Stimulated activated CD4-positive, alpha-beta T cell treated with anti-CD3 and anti-CD28 coated beads, Interleukin-12 subunit alpha, Interleukin-12 subunit beta, amount 100 ng/mL, for 48 hours (primary cell): ENCODE measurements around the gene COQ8B.

Experiments used
- DNase-seq, 3 donors: peaks; one replicate each; pipeline ENCODE4 v3.0.0-alpha.2; 2020; ENCODE audit warnings: low read depth in 2 of 3, low spot score in 1 of 3

COQ8B gene

DNA sequence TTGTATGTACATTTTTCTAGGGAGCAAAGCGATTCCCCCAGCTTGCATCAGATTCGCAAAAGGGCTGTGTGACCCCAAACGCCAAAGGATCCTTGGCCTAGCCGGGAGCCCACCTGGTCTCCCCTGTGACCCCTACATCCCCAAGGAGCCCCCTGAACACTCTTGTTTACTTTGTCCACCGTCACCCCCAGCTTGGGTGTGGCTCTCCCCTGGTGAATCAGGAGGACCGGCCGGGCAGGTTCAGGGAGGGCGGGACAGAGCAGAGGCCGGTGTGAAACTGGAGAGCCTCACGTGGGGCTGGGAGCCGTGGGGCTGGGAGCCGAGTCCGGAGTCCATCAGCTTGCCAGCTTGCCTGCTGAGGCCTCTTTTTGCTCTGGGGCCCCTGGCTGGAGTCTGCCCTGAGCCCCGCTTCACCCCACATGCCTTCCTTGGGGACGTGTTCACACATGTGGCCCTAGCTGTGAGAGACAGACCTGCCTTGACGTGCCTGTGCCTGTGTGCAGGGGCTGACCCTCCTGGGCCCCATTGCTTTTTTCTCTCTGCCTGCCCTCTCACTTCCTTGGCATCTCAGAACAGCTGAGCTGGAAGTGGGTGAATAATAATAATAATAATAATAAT is 2.2 kb upstream of the COQ8B start:
- no peak for DNase-seq

- no peak for DNase-seq
Measured at GRCh38 chr19:40717880-40718773, 1.4 kb upstream of the COQ8B start.

DNA sequence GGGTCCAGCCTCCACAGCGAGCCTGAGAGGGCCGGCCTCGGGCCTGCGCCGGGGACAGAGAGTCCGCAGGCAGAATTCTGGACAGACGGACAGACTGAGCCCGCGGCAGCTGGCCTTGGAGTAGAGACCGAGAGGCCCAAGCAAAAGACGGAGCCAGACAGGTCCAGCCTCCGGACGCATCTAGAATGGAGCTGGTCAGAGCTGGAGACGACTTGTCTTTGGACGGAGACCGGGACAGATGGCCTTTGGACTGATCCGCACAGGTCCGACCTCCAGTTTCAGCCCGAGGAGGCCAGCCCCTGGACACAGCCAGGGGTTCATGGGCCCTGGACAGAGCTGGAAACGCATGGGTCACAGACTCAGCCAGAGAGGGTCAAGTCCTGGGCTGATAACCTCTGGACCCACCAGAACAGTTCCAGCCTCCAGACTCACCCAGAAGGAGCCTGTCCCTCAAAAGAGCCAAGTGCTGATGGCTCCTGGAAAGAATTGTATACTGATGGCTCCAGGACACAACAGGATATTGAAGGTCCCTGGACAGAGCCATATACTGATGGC is 716 bp upstream of the COQ8B start:
- no peak for DNase-seq

DNA sequence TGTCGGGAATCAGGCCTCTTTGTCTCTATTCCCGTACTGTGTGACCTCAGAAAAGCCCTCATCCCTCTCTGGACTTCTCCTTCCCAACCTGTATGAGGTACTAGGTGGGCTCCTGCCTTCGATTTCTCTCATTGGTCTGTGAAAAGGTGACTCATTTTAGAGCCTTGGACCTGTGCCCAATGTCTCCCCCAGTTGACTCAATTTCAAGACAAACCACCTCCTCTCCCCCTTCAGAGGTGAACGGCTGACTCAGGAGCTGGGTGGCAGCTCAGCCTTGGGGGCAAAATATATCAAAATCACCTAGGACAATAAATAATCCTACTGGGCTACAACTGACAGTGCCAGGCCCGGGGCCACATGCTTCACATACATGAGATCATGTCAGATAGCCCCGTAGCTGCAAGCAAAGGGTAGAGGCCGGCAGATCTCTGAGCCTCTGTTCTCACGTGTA is 630 bp downstream of the COQ8B start:
- peak; percentile 49 to 69 (median 52) for DNase-seq

DNA sequence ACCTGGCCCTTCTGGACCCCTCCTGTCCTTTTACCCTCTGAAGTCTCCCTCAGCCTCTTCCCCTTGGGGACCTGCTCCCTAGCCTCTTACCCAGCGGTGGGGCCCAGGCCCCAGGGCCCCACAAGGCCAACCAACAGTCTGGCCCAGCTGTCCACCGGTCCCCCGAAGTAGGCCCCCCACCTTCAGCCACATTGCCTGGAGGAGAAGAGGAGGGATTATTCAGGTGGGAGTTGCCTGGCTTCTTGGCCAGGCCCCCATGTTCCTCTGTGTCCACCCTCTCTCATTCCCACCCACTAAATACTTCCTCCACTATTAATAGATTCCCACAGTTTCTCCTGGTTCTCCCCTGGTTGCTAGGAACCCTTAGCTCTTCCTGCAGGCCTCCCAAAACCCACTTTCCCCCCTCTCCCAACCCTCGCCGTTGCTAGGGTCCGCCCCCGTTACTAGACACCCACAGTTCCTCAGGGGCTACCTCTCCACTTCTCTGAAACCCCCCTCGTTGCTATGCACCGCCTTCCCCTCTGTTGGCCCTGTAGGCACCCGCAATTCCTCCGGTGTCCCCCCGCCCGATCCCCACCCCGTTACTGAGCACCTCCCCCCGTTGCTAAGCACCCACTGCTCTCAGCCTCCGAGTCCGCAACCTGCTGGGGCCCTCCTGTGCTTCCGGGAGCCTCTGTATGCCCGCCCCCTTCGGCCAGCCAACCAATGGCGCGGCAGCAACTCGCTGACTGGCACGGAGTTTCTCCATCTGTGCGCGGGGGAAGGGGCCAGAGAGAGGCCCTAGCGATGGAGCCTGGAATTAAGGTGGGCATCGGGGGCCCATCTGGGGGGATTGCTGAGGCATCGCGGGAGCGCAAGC is 2.0 kb downstream of the COQ8B start:
- peak; percentile 86 to 93 (median 92) for DNase-seq

DNA sequence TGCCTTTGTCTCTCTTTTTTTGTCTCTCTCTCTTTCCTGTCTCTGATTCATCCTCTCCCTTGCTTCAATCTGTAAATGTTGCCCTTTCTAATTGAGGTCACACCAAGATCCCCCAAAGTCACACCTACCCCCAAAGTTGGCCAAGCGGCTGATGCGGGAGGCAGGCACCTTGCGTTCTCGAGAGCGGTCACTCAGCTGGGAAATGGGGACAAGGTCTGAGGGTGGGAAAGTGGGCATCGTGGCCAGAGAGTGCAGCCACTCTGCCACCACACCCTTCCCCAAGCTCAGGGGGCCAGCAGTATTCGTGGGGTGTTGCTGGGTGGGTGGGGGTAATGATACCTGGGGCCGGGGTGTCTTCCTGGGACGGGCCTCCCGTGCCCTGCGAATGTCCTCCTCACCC is 2.7 kb downstream of the COQ8B start:
- no peak for DNase-seq

DNA sequence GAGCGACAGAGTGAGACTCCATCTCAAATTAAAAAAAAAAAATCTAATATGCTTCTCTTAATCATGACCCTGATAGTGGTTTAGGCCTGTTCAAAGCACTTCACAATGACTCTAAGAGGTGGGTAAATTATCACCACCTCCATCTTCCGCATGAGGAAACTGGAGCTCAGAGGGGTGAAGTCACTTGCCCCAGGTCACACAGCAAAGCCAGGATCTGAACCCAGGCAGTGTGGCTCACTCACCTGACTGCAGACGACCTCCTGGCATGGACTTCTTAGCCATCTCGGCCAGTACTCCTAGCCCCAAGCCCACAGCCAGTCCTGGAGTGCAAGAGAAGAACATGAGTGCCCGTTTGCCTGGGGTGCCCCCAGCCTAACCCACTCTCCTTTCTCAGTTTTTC is 6.9 kb downstream of the COQ8B start:
- DNase-seq, result no peak

DNA sequence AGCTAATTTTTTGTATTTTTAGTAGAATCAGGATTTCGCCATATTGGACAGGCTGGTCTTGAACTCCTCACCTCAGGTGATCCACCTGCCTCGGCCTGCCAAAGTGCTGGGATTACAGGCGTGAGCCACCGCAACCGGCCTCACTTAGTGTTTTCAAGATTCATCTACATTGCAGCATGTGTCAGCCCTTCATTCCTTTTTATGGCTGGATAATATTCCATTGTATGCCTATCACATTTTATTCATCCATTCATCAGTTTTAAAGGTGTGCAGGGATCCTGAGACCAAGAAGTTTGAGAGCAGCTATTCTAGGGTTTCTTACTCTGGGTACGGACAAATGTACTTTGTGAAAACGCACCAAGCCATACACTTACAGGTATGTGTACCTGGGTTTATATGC is 9.1 kb downstream of the COQ8B start:
- no peak for DNase-seq

- DNase-seq, result no peak
Measured at GRCh38 chr19:40705950-40706619, 10.6 kb downstream of the COQ8B start.

DNA sequence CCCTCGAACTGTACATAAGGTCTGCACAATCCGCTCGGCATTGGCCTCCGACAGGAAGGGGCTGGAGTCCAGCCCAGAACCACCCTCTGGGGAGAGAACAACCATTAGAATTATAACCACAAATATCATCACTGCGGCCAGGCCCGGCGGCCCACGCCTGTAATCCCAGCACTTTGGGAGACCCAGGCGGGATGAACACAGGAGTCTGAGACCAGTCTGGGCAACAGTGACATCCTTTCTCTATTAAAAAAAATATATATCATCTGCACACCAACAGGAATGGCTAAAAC is 11.4 kb downstream of the COQ8B start:
- DNase-seq, result no peak

GRCh38 chr19:40704491-40705361 is 12.0 kb downstream of the COQ8B start:
- DNase-seq, result no peak

DNA sequence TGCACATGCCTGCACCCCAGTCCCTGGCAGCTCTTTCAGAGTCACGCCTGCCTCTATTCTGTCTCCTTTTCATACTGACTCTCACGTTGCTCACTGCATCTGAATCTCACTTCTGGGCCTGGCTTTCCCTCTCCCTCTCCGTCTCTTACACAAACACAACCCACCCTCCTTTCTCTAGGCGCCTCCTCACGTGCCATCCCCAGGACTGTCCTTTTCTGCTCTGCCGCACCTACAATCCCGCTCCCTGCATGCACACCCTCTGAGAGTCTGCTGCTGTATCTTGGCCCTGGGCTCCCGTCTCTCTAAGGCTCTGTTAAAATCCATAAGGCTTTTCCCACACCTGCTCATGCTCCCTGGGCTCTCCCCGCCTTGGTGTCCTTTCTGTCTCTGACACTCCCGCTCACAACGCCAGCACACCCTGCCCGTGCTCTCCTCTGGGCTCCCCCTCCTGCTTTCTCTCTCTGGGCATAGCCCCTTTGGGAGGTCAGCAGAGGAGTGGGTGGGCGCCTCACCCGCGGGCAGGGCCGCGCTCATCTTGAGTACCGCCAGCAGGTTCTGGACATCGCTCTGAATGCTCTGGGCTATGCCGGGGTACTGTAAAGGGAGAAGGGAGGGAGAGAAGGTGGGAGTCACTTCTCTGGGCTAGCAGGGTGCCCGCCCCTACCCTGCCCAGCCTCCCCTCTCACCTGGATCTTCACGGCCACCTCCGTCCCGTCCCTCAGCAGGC is 13.5 kb downstream of the COQ8B start:
- no peak for DNase-seq

DNA sequence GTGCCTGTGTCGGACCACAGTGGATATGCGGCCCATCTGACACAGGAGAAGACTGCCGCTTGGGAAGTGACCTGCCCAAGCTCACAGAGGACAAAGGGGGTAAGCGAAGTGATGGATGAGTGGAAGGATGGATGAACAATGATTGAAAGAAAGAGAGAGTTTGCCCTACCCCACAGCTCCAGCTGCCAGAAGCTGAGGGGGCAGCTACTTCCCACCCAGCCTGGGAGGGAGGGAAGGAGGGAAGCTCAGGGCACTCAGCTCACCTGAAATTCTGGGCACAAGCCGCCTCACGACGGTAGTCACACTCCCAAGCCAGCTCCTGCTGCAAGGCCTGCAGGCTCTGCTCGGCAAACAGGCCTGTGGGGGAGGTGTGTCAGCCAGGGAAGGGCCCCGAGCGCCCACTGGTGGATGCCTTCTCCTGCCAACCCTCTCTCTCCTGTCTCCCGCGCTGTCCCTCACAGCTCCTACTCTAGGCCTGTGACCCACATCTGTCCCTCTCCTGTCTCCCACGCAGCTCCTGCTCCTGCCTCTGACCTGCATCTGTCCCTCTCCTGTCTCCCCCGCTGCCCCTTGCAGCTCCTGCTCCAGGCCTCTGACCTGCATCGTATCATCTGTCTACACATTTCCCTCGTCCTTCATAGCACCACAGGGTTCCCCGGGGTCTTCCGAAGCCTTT is 14.2 kb downstream of the COQ8B start:
- DNase-seq, result no peak

DNA sequence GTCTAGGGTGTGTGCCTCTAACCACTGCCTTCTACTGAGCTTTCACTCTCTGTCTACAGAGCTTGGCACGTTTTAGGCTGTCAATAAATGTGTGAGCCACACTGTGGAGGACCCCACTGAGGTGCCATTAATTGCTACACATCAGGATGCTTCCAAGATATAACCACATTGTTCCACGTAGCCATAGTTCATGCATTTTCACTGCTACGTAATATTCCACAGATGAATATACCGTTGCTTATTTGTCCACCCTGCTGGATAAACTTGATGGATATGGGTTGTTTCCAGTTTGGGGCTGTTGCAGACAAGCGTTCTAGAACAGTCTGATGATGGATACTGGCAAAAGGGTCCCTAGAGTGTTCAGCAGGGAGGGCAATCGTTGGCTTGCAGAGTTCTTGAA is 14.9 kb downstream of the COQ8B start:
- no peak for DNase-seq

DNA sequence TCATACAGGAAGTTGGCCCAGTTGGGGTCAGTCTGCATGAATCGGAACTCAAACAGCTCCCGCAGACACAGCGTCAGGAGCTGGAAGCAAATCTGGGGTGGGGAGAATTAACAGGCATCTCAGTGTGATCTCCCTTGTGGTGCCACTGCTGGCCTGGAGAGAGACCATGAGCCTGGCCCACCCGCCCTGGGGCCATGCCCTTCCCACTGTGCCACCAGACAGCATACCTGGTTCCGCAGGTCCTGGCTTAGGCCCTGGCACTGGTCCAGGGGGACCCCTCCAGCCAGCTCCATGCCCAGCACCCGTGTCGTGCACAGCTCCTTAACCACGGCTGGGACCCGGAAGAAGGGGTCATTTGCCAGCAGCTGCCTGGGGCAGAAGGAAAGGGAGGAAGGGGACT is 16.6 kb downstream of the COQ8B start:
- DNase-seq, result no peak

DNA sequence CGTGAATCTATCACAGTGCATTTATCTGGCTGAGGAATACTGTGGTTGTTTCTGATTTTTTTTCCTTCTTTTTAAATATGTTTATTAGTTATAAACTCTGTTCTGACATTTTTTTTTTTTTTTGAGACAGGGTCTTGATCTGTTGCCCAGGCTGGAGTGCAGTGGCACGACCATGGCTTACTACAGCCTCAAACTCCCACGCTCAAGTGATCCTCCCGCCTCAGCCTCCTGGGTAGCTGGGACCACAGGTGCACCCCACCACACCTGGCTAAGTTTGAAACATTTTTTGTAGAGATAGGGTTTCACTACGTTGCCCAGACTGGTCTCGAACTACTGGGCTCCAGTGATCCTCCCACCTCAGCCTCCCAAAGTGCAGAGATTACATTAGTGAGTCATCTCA is 19.7 kb downstream of the COQ8B start:
- no peak for DNase-seq

GRCh38 chr19:40695881-40696280 is 20.8 kb downstream of the COQ8B start:
- DNase-seq, result no peak

DNA sequence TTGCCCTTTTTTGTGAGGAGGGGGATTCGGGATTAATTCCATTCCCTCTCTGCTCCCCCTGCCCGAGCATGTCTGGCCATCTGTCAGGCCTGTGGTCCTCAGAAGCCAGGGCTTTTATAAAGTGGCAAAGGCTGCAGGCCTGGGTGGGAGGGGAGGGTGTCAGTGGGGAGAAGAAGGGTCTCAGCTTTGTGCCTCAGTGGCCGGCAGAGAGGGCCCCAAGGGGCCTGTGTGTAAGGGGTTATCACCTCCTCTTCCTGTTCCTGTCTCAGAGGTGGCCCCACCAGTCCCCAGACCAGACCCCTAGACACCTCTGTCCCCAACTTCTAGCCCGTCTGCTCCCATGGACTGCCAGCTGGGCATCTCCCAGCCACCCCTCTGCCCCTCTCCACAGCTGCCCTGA is 22.8 kb downstream of the COQ8B start:
- no peak for DNase-seq
